Measurements from ENCODE around the gene KHK. TPM values are rescaled to one million over a fixed set of nuclear protein-coding genes. Genes with fewer than 3 reads are reported as not detected.

Gene KHK
- total and polyA plus RNA-seq, 9 of the 15 experiments (the other 6 are each of a cell fraction or from before 2014, with no cell fraction given): 1.5 to 10.7 (median 5.2) TPM

GRCh38 chr2:27050996-27051901, 35.3 kb upstream of the KHK start, which contains the start of gene AGBL5 (continued):
- TF ChIP-seq, protein P1, sequence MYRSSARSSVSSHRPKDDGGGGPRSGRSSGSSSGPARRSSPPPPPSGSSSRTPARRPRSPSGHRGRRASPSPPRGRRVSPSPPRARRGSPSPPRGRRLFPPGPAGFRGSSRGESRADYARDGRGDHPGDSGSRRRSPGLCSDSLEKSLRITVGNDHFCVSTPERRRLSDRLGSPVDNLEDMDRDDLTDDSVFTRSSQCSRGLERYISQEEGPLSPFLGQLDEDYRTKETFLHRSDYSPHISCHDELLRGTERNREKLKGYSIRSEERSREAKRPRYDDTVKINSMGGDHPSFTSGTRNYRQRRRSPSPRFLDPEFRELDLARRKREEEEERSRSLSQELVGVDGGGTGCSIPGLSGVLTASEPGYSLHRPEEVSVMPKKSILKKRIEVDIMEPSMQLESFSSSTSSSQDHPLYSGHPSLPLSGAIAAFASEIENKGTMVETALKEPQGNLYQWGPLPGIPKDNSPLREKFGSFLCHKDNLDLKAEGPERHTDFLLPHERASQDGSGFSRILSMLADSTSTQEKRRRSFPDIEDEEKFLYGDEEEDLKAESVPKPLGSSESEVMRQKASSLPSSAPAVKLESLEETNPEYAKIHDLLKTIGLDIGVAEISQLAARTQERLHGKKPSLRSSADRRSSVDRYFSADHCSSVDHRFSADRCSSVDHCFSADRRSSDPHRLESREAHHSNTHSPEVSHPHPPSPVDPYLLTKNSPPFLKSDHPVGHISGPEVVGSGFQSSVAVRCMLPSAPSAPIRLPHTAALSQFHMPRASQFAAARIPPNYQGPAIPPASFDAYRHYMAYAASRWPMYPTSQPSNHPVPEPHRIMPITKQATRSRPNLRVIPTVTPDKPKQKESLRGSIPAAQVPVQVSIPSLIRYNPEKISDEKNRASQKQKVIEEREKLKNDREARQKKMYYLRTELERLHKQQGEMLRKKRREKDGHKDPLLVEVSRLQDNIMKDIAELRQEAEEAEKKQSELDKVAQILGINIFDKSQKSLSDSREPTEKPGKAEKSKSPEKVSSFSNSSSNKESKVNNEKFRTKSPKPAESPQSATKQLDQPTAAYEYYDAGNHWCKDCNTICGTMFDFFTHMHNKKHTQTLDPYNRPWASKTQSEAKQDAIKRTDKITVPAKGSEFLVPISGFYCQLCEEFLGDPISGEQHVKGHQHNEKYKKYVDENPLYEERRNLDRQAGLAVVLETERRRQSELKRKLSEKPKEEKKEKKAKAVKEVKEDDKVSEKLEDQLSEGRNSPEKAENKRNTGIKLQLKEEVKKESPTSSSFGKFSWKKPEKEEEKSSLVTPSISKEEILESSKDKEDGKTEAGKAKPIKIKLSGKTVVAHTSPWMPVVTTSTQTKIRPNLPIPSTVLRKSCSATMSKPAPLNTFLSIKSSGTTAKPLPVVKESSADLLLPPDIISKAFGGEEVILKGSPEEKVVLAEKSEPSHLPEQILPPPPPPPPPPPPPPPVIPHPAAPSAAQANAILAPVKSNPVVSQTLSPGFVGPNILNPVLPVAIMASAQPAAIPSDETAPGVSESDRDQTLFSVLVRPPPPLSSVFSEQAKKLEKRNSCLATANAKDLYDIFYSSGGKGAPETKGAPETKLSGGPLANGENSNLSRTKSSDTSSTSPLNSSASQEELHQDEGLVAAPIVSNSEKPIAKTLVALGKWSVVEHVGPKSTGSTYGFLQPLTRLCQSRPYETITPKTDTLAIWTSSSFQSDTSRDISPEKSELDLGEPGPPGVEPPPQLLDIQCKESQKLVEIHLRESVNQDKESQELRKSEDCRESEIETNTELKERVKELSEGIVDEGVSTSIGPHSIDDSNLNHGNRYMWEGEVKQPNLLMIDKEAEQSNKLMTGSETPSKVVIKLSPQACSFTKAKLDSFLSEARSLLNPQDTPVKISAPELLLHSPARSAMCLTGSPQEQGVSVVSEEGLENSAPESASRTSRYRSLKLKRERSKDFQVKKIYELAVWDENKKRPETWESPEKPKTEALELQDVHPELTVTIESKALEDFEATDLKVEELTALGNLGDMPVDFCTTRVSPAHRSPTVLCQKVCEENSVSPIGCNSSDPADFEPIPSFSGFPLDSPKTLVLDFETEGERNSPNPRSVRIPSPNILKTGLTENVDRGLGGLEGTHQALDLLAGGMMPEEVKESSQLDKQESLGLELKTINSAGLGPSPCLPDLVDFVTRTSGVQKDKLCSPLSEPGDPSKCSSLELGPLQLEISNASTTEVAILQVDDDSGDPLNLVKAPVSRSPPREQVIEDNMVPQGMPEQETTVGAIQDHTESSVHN (IDR thresholded peaks at IDR 0.05; ENCODE audit: borderline replicate concordance in 1 of 2, low read depth in 1 of 2): no peak
- TF ChIP-seq NR2C2 (CRISPR knock-in tag; IDR thresholded peaks at IDR 0.05) (no peak), NR2C2 (tag; IDR thresholded peaks at IDR 0.05) (peak; percentile 66), TRIM28 (IDR thresholded peaks at IDR 0.05) (peak; percentile 26; the same call in 1 of the 2 replicates), ESRRA (IDR thresholded peaks at IDR 0.05; ENCODE audit: borderline replicate concordance, low read depth) (0 out of 2 replicates have a peak, but pooled peaks have one; percentile 18), ZNF436 (CRISPR knock-in tag; IDR thresholded peaks at IDR 0.05) (no peak), ETV5 (CRISPR knock-in tag; IDR thresholded peaks at IDR 0.05; ENCODE audit: low read depth) (peak; percentile 72; the same call in 1 of the 2 replicates), ZNF133 (CRISPR knock-in tag; IDR thresholded peaks at IDR 0.05) (0 out of 2 replicates have a peak, but pooled peaks have one; percentile 7), GABPA (tag; conservative IDR thresholded peaks at IDR 0.05; ENCODE audit: low read depth) (peak; percentile 76), E2F3 (CRISPR knock-in tag; IDR thresholded peaks at IDR 0.05) (peak; percentile 85), SRSF3 (IDR thresholded peaks at IDR 0.05; ENCODE audit: insufficient read depth, low read length) (no peak), TAF7 (tag; IDR thresholded peaks at IDR 0.05) (peak; percentile 56; the same call in 1 of the 2 replicates), RFX1 (IDR thresholded peaks at IDR 0.05) (peak; percentile 85), ZNF384 (IDR thresholded peaks at IDR 0.05; ENCODE audit: low read depth, low read length) (no peak), MEF2D (tag; conservative IDR thresholded peaks at IDR 0.05; ENCODE audit: low read depth) (peak; percentile 73), GTF3C2 (IDR thresholded peaks at IDR 0.05; ENCODE audit: borderline replicate concordance, extremely low read depth, insufficient read length) (peak; percentile 95)
